Endothelial cell (in vitro differentiated cells): Measurements from ENCODE around the gene ISOC2. TPM values are rescaled to one million over a fixed set of nuclear protein-coding genes. Genes with fewer than 3 reads are reported as not detected.
"Not testable (repeated sequence)": the region's sequence is repeated elsewhere in the genome, so short reads cannot be mapped to it uniquely, and the experiment has no call there.

Experiments used
- DNase-seq: peaks from one replicate; pipeline ENCODE4 v3.0.0; 2021; ENCODE audit warnings: low spot score
- H3K27ac Mint-ChIP-seq: one replicate; pipeline ENCODE4 v1.8.0; 2021; ENCODE audit warnings: mixed read lengths, inconsistent platforms; ENCODE audit not compliant: unreplicated experiment
- H3K27me3 Mint-ChIP-seq: one replicate; pipeline ENCODE4 v1.8.0; 2021; ENCODE audit warnings: mild to moderate bottlenecking, moderate library complexity, mixed read lengths, inconsistent platforms; ENCODE audit not compliant: unreplicated experiment
- H3K36me3 Mint-ChIP-seq: one replicate; pipeline ENCODE4 v1.8.0; 2021; ENCODE audit warnings: mild to moderate bottlenecking, low read depth, mixed read lengths, inconsistent platforms; ENCODE audit not compliant: unreplicated experiment
- H3K4me1 Mint-ChIP-seq: one replicate; pipeline ENCODE4 v1.8.0; 2021; ENCODE audit warnings: mild to moderate bottlenecking, mixed read lengths, inconsistent platforms; ENCODE audit not compliant: unreplicated experiment
- H3K4me3 Mint-ChIP-seq: one replicate; pipeline ENCODE4 v1.8.0; 2021; ENCODE audit warnings: mild to moderate bottlenecking, mixed read lengths, inconsistent platforms; ENCODE audit not compliant: unreplicated experiment
- H3K9me3 Mint-ChIP-seq: one replicate; pipeline ENCODE4 v1.8.0; 2021; ENCODE audit warnings: mixed read lengths, inconsistent platforms; ENCODE audit not compliant: unreplicated experiment
- CTCF ChIP-seq: fragments of 200-600 bp; sonication (generic); IDR thresholded peaks from one replicate; pipeline ENCODE4 v1.5.0; 2021; ENCODE audit warnings: antibody characterized with exemption; ENCODE audit not compliant: unreplicated experiment
- total RNA-seq: library from RNA; stranded (reverse); fragmentation: NEBNext Ultra II Directional; extraction: Animal tissue kit (Norgen Biotek cat#: 25700); gene quantifications from one replicate; pipeline ENCODE4 v1.2.1, GENCODE V29; 2021; ENCODE audit not compliant: unreplicated experiment

Gene ISOC2
- total RNA-seq, 1 donor from 2014 or later = 20.2 TPM

GRCh38 chr19:55452749-55453346 is 8.6 kb downstream of the ISOC2 start:
- peaks cover 25% of the 10 kb centered on the region for H3K27me3 Mint-ChIP-seq
- peaks cover 5% of the 10 kb centered on the region for H3K4me1 Mint-ChIP-seq
- no peak overlapping the region for H3K27ac Mint-ChIP-seq
- peaks cover 8% of the 10 kb centered on the region for H3K36me3 Mint-ChIP-seq
- DNase-seq = peak; percentile 54
- peak; percentile 21 for TF ChIP-seq CTCF
- no peaks in the 10 kb centered on the region for H3K9me3 Mint-ChIP-seq
- H3K4me3 Mint-ChIP-seq = peak overlapping the region; percentile 81

GRCh38 chr19:55451965-55452748 is 9.3 kb downstream of the ISOC2 start:
- Mint-ChIP-seq H3K27me3 (peaks cover 25% of the 10 kb centered on the region), H3K36me3 (peaks cover 8% of the 10 kb centered on the region), H3K9me3 (no peaks in the 10 kb centered on the region), H3K4me3 (no peak overlapping the region), H3K4me1 (peaks cover 5% of the 10 kb centered on the region), H3K27ac (no peak overlapping the region)
- DNase-seq = no peak
- no peak for TF ChIP-seq CTCF

GRCh38 chr19:55451163-55451964 is 10.1 kb downstream of the ISOC2 start:
- H3K27ac Mint-ChIP-seq = no peak overlapping the region
- DNase-seq = no peak
- peaks cover 23% of the 10 kb centered on the region for H3K27me3 Mint-ChIP-seq
- H3K36me3 Mint-ChIP-seq = peaks cover 8% of the 10 kb centered on the region
- peaks cover 5% of the 10 kb centered on the region for H3K4me1 Mint-ChIP-seq
- H3K9me3 Mint-ChIP-seq = no peaks in the 10 kb centered on the region
- no peak for TF ChIP-seq CTCF
- no peak overlapping the region for H3K4me3 Mint-ChIP-seq

- Mint-ChIP-seq H3K4me3 (no peak overlapping the region), H3K27me3 (peaks cover 31% of the 10 kb centered on the region), H3K4me1 (peaks cover 8% of the 10 kb centered on the region), H3K9me3 (peaks cover 3% of the 10 kb centered on the region), H3K27ac (no peak overlapping the region), H3K36me3 (peaks cover 12% of the 10 kb centered on the region)
- no peak for TF ChIP-seq CTCF
- DNase-seq = no peak
These were observed 12.0 kb downstream of the ISOC2 start for GRCh38 chr19:55449469-55449868.

- not testable (repeated sequence) for H3K27ac Mint-ChIP-seq, H3K36me3 Mint-ChIP-seq, H3K4me3 Mint-ChIP-seq, DNase-seq, H3K4me1 Mint-ChIP-seq, H3K9me3 Mint-ChIP-seq
- peaks cover 32% of the 10 kb centered on the region for H3K27me3 Mint-ChIP-seq
These were observed 13.3 kb downstream of the ISOC2 start for GRCh38 chr19:55448175-55448490.
